Measurements from ENCODE around the gene USP15. TPM values are rescaled to one million over a fixed set of nuclear protein-coding genes. Genes with fewer than 3 reads are reported as not detected.
A peak's percentile ranks its signal among the peaks of the same experiment; 100 is the strongest.

Gene USP15
- total RNA-seq, 5 donors from 2014 or later (not counting 1 experiment from before 2014, with no cell fraction given): 137 to 256 (median 138) TPM

- no peaks in the 10 kb centered on the region for H3K27me3 ChIP-seq (replicated peaks in 1 of 2; ENCODE audit: control insufficient read depth in 2 of 2, extremely low read depth in 1 of 2, insufficient read depth in 2 of 2, low read length in 1 of 2)
- H3K4me1 ChIP-seq (ENCODE audit: control insufficient read depth in 1 of 2, extremely low read depth in 1 of 2, insufficient read depth in 2 of 2, low read length in 2 of 2): peaks cover 4 to 15% of the 10 kb centered on the region in 2 experiments
- H3K27ac ChIP-seq (ENCODE audit: low read length): no peak overlapping the region
- peaks cover 0 to 5% of the 10 kb centered on the region in 2 donors for H3K36me3 ChIP-seq (ENCODE audit: control insufficient read depth in 2 of 2, extremely low read depth in 1 of 2, insufficient read depth in 1 of 2, low read length in 1 of 2)
- CTCF ChIA-PET: interaction anchor here in 1 of 2 donors (0.7 to 1.1 kb wide), 3 partner anchors 18 to 154 kb away, joined by 3 to 4 read pairs (median 3); no protein-coding TSS in a partner anchor
- ATAC-seq (replicated peaks in 1 of 4): no peak
- H3K4me3 ChIP-seq (ENCODE audit: control insufficient read depth in 1 of 2, extremely low read depth in 1 of 2, low read length in 1 of 2): no peak overlapping the region
- Mint-ChIP-seq H3K27ac (no peak overlapping the region), H3K4me3 (no peak overlapping the region), H3K36me3 (peaks cover 48% of the 10 kb centered on the region), H3K9me3 (peaks cover 5 to 25% (median 9%) of the 10 kb centered on the region in 3 donors), H3K27me3 (no peaks in the 10 kb centered on the region), H3K4me1 (peaks cover 86 to 90% (median 89%) of the 10 kb centered on the region in 3 donors)
- peaks cover 4% of the 10 kb centered on the region for H3K9me3 ChIP-seq
- no peak for DNase-seq
- POLR2A ChIA-PET: no interaction called here
Measured at GRCh38 chr12:62284749-62285148, 24.5 kb downstream of the USP15 start.

- no peak overlapping the region for H3K4me3 Mint-ChIP-seq
- WGBS (ENCODE audit: insufficient coverage): no CpG with 5 or more reads among the region's 1 CpG
- peaks cover 51% of the 10 kb centered on the region for H3K36me3 Mint-ChIP-seq
- Histone ChIP-seq H3K27me3 (replicated peaks in 1 of 2; ENCODE audit: control insufficient read depth in 2 of 2, extremely low read depth in 1 of 2, insufficient read depth in 2 of 2, low read length in 1 of 2) (no peaks in the 10 kb centered on the region), H3K36me3 (ENCODE audit: control insufficient read depth in 2 of 2, extremely low read depth in 1 of 2, insufficient read depth in 1 of 2, low read length in 1 of 2) (peaks cover 0 to 5% of the 10 kb centered on the region in 2 donors), H3K4me1 (ENCODE audit: control insufficient read depth in 1 of 2, extremely low read depth in 1 of 2, insufficient read depth in 2 of 2, low read length in 2 of 2) (peaks cover 3 to 15% of the 10 kb centered on the region in 2 experiments), H3K27ac (ENCODE audit: low read length) (no peak overlapping the region), H3K9me3 (peaks cover 4% of the 10 kb centered on the region), H3K4me3 (ENCODE audit: control insufficient read depth in 1 of 2, extremely low read depth in 1 of 2, low read length in 1 of 2) (no peak overlapping the region)
- ChIA-PET CTCF (interaction anchor here in 1 of 2 donors (0.7 to 1.0 kb wide), 2 partner anchors 26 to 153 kb away, joined by 3 to 4 read pairs; no protein-coding TSS in a partner anchor), POLR2A (interaction anchor here in 1 of 2 donors (0.7 kb wide), 1 partner anchor 1080 kb away, joined by 5 read pairs; no protein-coding TSS in a partner anchor)
- H3K9me3 Mint-ChIP-seq: peaks cover 9 to 30% (median 13%) of the 10 kb centered on the region in 3 donors
- no peaks in the 10 kb centered on the region for H3K27me3 Mint-ChIP-seq
- H3K4me1 Mint-ChIP-seq: peaks cover 86 to 90% (median 89%) of the 10 kb centered on the region in 3 donors
- no peak for ATAC-seq (replicated peaks in 1 of 4)
- H3K27ac Mint-ChIP-seq: peak overlapping the region in 1 of 2 donors; percentile 18
- DNase-seq: no peak
Measured at GRCh38 chr12:62285284-62285683, 25.1 kb downstream of the USP15 start.

- ATAC-seq (replicated peaks in 1 of 4): no peak
- 100% methylated on average over 1 of the region's 5 CpGs for WGBS (ENCODE audit: insufficient coverage)
- Mint-ChIP-seq H3K9me3 (peaks cover 13 to 40% (median 15%) of the 10 kb centered on the region in 3 donors), H3K36me3 (peaks cover 70% of the 10 kb centered on the region), H3K27ac (peak overlapping the region in 1 of 2 donors; percentile 58), H3K27me3 (no peaks in the 10 kb centered on the region), H3K4me3 (peak overlapping the region; percentile 1 to 34 (median 1)), H3K4me1 (peaks cover 86 to 88% (median 88%) of the 10 kb centered on the region in 3 donors)
- DNase-seq: no peak
- Histone ChIP-seq H3K9me3 (peaks cover 6% of the 10 kb centered on the region), H3K27ac (ENCODE audit: low read length) (no peak overlapping the region), H3K4me1 (ENCODE audit: control insufficient read depth in 1 of 2, extremely low read depth in 1 of 2, insufficient read depth in 2 of 2, low read length in 2 of 2) (peaks cover 0 to 20% of the 10 kb centered on the region in 2 experiments), H3K4me3 (ENCODE audit: control insufficient read depth in 1 of 2, extremely low read depth in 1 of 2, low read length in 1 of 2) (no peak overlapping the region), H3K36me3 (ENCODE audit: control insufficient read depth in 2 of 2, extremely low read depth in 1 of 2, insufficient read depth in 1 of 2, low read length in 1 of 2) (peaks cover 0 to 5% of the 10 kb centered on the region in 2 donors), H3K27me3 (replicated peaks in 1 of 2; ENCODE audit: control insufficient read depth in 2 of 2, extremely low read depth in 1 of 2, insufficient read depth in 2 of 2, low read length in 1 of 2) (no peaks in the 10 kb centered on the region)
- ChIA-PET CTCF (interaction anchor here (0.6 to 1.0 kb wide), 4 partner anchors 23 to 327 kb away, joined by 3 to 4 read pairs (median 4); no protein-coding TSS in a partner anchor), POLR2A (interaction anchor here (0.6 to 0.7 kb wide), 4 partner anchors 9 to 67 kb away, joined by 3 to 5 read pairs (median 4); no protein-coding TSS in a partner anchor)
Measured at GRCh38 chr12:62288328-62288727, 28.1 kb downstream of the USP15 start.

GRCh38 chr12:62290846-62291245 lies 30.6 kb downstream of the USP15 start:
- Mint-ChIP-seq H3K4me3 (peak overlapping the region in 1 of 3 donors; percentile 11), H3K27me3 (no peaks in the 10 kb centered on the region), H3K36me3 (peaks cover 75% of the 10 kb centered on the region), H3K4me1 (peaks cover 82 to 86% (median 85%) of the 10 kb centered on the region in 3 donors), H3K9me3 (peaks cover 10 to 35% (median 15%) of the 10 kb centered on the region in 3 donors), H3K27ac (no peak overlapping the region)
- peaks cover 0 to 16% of the 10 kb centered on the region in 2 donors for H3K36me3 ChIP-seq (ENCODE audit: control insufficient read depth in 2 of 2, extremely low read depth in 1 of 2, insufficient read depth in 1 of 2, low read length in 1 of 2)
- H3K27me3 ChIP-seq (replicated peaks in 1 of 2; ENCODE audit: control insufficient read depth in 2 of 2, extremely low read depth in 1 of 2, insufficient read depth in 2 of 2, low read length in 1 of 2): no peaks in the 10 kb centered on the region
- ATAC-seq (replicated peaks in 1 of 4) (no peak), DNase-seq (no peak)
- no peak overlapping the region for H3K4me3 ChIP-seq (ENCODE audit: control insufficient read depth in 1 of 2, extremely low read depth in 1 of 2, low read length in 1 of 2)
- H3K27ac ChIP-seq (ENCODE audit: low read length): no peak overlapping the region
- ChIA-PET CTCF (interaction anchor here in 1 of 2 donors (0.6 kb wide), 1 partner anchor 23 kb away, joined by 3 read pairs; no protein-coding TSS in a partner anchor), POLR2A (no interaction called here)
- WGBS (ENCODE audit: insufficient coverage): no CpG with 5 or more reads among the region's 1 CpG
- peaks cover 2% of the 10 kb centered on the region for H3K9me3 ChIP-seq
- peaks cover 0 to 15% of the 10 kb centered on the region in 2 experiments for H3K4me1 ChIP-seq (ENCODE audit: control insufficient read depth in 1 of 2, extremely low read depth in 1 of 2, insufficient read depth in 2 of 2, low read length in 2 of 2)

- peaks cover 3% of the 10 kb centered on the region for H3K9me3 ChIP-seq
- no peaks in the 10 kb centered on the region for H3K27me3 ChIP-seq (replicated peaks in 1 of 2; ENCODE audit: control insufficient read depth in 2 of 2, extremely low read depth in 1 of 2, insufficient read depth in 2 of 2, low read length in 1 of 2)
- DNase-seq (no peak), ATAC-seq (replicated peaks in 1 of 4) (peak in 1 of 4 experiments; percentile 35)
- 90% methylated on average over 1 of the region's 2 CpGs for WGBS (ENCODE audit: insufficient coverage)
- H3K4me1 ChIP-seq (ENCODE audit: control insufficient read depth in 1 of 2, extremely low read depth in 1 of 2, insufficient read depth in 2 of 2, low read length in 2 of 2): peaks cover 0 to 21% of the 10 kb centered on the region in 2 experiments
- Mint-ChIP-seq H3K27ac (no peak overlapping the region), H3K9me3 (peaks cover 8 to 30% (median 15%) of the 10 kb centered on the region in 3 donors), H3K4me1 (peaks cover 83 to 87% (median 85%) of the 10 kb centered on the region in 3 donors), H3K36me3 (peaks cover 76% of the 10 kb centered on the region), H3K27me3 (no peaks in the 10 kb centered on the region), H3K4me3 (peak overlapping the region in 2 of 3 donors; percentile 21 to 29)
- CTCF ChIA-PET: interaction anchor here (0.6 kb wide), 2 partner anchors 26 to 231 kb away, joined by 3 to 7 read pairs; no protein-coding TSS in a partner anchor
- POLR2A ChIA-PET: interaction anchor here (0.7 to 0.9 kb wide), 2 partner anchors 10 to 20 kb away, joined by 3 read pairs; no protein-coding TSS in a partner anchor
- peaks cover 4 to 28% of the 10 kb centered on the region in 2 donors for H3K36me3 ChIP-seq (ENCODE audit: control insufficient read depth in 2 of 2, extremely low read depth in 1 of 2, insufficient read depth in 1 of 2, low read length in 1 of 2)
- H3K4me3 ChIP-seq (ENCODE audit: control insufficient read depth in 1 of 2, extremely low read depth in 1 of 2, low read length in 1 of 2): no peak overlapping the region
- no peak overlapping the region for H3K27ac ChIP-seq (ENCODE audit: low read length)
Measured at GRCh38 chr12:62291864-62292760, 31.9 kb downstream of the USP15 start.
